Uterine smooth muscle cell (primary cell): ENCODE results near the gene PCDH18. TPM values are rescaled to one million over a fixed set of nuclear protein-coding genes. Genes with fewer than 3 reads are reported as not detected.

Experiments used
- total RNA-seq: library from RNA; depleted of rRNA; stranded (reverse); fragments of >200 nt; gene quantifications from 2 replicates; pipeline ENCODE4 v1.2.3, GENCODE V29; 2014

The PCDH18 gene, protein sequence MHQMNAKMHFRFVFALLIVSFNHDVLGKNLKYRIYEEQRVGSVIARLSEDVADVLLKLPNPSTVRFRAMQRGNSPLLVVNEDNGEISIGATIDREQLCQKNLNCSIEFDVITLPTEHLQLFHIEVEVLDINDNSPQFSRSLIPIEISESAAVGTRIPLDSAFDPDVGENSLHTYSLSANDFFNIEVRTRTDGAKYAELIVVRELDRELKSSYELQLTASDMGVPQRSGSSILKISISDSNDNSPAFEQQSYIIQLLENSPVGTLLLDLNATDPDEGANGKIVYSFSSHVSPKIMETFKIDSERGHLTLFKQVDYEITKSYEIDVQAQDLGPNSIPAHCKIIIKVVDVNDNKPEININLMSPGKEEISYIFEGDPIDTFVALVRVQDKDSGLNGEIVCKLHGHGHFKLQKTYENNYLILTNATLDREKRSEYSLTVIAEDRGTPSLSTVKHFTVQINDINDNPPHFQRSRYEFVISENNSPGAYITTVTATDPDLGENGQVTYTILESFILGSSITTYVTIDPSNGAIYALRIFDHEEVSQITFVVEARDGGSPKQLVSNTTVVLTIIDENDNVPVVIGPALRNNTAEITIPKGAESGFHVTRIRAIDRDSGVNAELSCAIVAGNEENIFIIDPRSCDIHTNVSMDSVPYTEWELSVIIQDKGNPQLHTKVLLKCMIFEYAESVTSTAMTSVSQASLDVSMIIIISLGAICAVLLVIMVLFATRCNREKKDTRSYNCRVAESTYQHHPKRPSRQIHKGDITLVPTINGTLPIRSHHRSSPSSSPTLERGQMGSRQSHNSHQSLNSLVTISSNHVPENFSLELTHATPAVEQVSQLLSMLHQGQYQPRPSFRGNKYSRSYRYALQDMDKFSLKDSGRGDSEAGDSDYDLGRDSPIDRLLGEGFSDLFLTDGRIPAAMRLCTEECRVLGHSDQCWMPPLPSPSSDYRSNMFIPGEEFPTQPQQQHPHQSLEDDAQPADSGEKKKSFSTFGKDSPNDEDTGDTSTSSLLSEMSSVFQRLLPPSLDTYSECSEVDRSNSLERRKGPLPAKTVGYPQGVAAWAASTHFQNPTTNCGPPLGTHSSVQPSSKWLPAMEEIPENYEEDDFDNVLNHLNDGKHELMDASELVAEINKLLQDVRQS
- total RNA-seq = 82.2 and 116 TPM in 2 replicates

GRCh38 chr4:137531986-137532868 lies at the start of gene PCDH18:
TSS of gene PCDH18 (minus strand) at chr4:137532494. CDS start at chr4:137532088, 406 bp downstream.

